ENCODE results near the gene ACE.

Gene ACE

GRCh38 chr17:63534078-63534570, 57.3 kb downstream of the ACE start:
- H3K27ac ChIP-seq, result no peak overlapping the region
- DNase-seq, result no peak
- TF ChIP-seq CTCF (IDR thresholded peaks at IDR 0.05; ENCODE audit: low read depth, low read length), result no peak
- no peaks in the 10 kb centered on the region for H3K27me3 ChIP-seq (ENCODE audit: insufficient read depth, low read depth, severe bottlenecking)
- H3K9me3 ChIP-seq (ENCODE audit: severe bottlenecking), result no peaks in the 10 kb centered on the region
- no peak overlapping the region for H3K4me3 ChIP-seq (ENCODE audit: low read depth, low read length)
- H3K36me3 ChIP-seq, result peaks cover 68% of the 10 kb centered on the region

GRCh38 chr17:63534816-63535455, 58.1 kb downstream of the ACE start:
- Histone ChIP-seq H3K27me3 (ENCODE audit: insufficient read depth, low read depth, severe bottlenecking) (no peaks in the 10 kb centered on the region), H3K4me3 (ENCODE audit: low read depth, low read length) (no peak overlapping the region)

GRCh38 chr17:63535640-63536039, 58.8 kb downstream of the ACE start:
- no peaks in the 10 kb centered on the region for H3K9me3 ChIP-seq (ENCODE audit: severe bottlenecking)

More at GRCh38 chr17:63534816-63535455, 58.1 kb downstream of the ACE start:
- Histone ChIP-seq H3K9me3 (ENCODE audit: severe bottlenecking) (no peaks in the 10 kb centered on the region), H3K27ac (no peak overlapping the region), H3K36me3 (peaks cover 77% of the 10 kb centered on the region)
- TF ChIP-seq CTCF (IDR thresholded peaks at IDR 0.05; ENCODE audit: low read depth, low read length), result no peak
- no peak for DNase-seq

GRCh38 chr17:63537001-63537400, 60.1 kb downstream of the ACE start:
- H3K27me3 ChIP-seq (ENCODE audit: insufficient read depth, low read depth, severe bottlenecking), result no peaks in the 10 kb centered on the region
- TF ChIP-seq CTCF (IDR thresholded peaks at IDR 0.05; ENCODE audit: low read depth, low read length), result no peak
- DNase-seq, result peak; percentile 6
- no peak overlapping the region for H3K4me3 ChIP-seq (ENCODE audit: low read depth, low read length)
- H3K9me3 ChIP-seq (ENCODE audit: severe bottlenecking), result no peaks in the 10 kb centered on the region
- H3K27ac ChIP-seq, result no peak overlapping the region; the same call in 1 of the 2 replicates
- peaks cover 86% of the 10 kb centered on the region for H3K36me3 ChIP-seq

More at GRCh38 chr17:63535640-63536039, 58.8 kb downstream of the ACE start:
- no peak overlapping the region for H3K27ac ChIP-seq
- no peak for DNase-seq
- no peak for TF ChIP-seq CTCF (IDR thresholded peaks at IDR 0.05; ENCODE audit: low read depth, low read length)
- no peaks in the 10 kb centered on the region for H3K27me3 ChIP-seq (ENCODE audit: insufficient read depth, low read depth, severe bottlenecking)
- H3K36me3 ChIP-seq, result peaks cover 77% of the 10 kb centered on the region
- no peak overlapping the region for H3K4me3 ChIP-seq (ENCODE audit: low read depth, low read length)

GRCh38 chr17:63537991-63538692, 61.3 kb downstream of the ACE start:
- Histone ChIP-seq H3K36me3 (peaks cover 92% of the 10 kb centered on the region), H3K9me3 (ENCODE audit: severe bottlenecking) (no peaks in the 10 kb centered on the region), H3K27ac (no peak overlapping the region; the same call in 1 of the 2 replicates), H3K27me3 (ENCODE audit: insufficient read depth, low read depth, severe bottlenecking) (no peaks in the 10 kb centered on the region), H3K4me3 (ENCODE audit: low read depth, low read length) (no peak overlapping the region)
- no peak for TF ChIP-seq CTCF (IDR thresholded peaks at IDR 0.05; ENCODE audit: low read depth, low read length)
- no peak for DNase-seq

All from WERI-Rb-1 (cell line).